OCI-M2 (cell line): ENCODE data around the gene ABR.

Source experiments
- DNase-seq: peaks from one replicate; lab custom pipeline; 2025; ENCODE audit not compliant: unreplicated experiment; lab: John Stamatoyannopoulos, UW

The ABR gene

DNA sequence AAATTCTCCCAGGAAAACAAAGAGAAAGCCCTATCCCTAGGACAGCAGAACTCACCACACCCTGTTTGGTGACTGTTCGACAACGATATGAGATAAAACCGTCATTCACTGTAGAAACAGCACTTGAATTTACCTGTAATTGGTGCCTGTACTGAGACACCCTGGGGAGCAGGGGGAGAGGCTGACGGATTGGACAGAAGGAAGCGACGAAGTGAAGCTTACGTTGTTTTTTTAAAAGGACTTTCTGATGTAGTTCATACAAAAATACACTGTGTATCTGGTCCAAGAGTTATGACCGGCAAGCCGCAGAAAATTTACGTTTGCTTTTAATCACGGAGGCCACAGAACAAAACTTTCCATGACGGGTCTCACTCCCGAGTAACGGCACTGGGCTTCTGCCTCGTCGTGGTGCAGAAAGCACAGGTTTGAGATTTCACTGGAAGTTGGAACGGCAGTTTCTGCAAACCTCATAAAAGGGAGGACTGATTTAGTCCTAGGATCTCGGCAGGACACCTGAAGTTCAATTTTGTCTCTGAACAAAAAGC, 209.9 kb downstream of the ABR start:
- no peak for DNase-seq

DNA sequence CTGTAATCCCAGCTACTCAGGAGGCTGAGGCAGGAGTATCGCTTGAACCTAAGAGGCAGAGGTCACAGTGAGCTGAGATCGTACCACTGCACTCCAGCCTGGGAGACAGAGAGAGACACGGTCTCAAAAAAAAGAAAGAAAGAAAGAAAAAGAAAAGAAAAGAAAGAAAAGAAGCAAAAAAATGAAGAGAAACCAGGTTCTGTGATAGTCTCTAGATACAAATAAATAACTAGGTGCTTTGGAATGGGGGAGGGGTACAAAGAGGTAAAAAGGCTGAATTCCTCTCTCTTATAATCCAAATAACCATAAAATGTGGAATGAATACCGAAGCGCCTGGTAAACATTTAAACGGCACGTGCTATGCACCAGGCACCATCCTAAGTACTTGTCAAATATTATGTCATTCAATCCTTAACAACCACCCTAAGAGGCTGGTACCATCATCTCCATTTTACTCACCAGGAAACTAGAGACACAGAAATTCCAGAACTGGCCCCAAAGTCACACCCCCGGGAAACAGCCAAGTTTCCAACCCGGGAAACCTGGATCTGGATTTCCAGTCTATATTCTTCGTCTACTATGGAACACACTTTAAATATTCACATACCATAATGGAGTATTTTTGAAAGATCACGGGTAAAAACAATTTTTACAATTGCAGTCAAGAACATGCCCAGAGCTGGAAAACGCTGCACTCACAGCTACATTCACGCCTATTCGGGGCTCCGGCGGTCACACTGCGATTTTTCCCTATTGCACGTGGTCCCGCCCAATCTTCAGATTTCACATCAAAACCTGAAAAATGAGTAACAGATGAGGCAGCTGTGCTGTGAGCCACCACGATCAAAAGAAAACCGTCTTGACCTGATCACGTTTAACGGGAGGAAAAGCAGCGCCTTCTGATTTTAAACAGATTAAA, 210.7 kb downstream of the ABR start:
- DNase-seq, result no peak

DNA sequence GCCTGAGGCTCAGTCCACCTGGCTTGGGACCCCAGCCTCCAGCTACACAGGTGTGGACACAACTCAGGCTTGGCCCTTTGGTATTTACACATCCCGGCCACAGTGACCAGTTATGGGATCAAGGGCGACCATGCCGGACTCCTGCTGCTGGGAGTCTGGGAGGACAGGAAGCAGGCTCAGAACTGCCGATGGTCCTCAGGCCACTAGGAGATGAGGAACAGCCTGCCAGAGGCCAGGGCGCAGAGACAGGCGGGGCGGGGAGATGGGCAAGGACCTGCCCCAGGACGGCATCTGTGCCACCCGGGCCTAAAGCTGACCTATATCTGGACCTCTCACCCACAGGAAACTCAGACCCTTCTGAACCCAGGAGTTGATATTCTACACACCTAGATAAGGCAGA, 212.7 kb downstream of the ABR start:
- DNase-seq, result no peak

DNA sequence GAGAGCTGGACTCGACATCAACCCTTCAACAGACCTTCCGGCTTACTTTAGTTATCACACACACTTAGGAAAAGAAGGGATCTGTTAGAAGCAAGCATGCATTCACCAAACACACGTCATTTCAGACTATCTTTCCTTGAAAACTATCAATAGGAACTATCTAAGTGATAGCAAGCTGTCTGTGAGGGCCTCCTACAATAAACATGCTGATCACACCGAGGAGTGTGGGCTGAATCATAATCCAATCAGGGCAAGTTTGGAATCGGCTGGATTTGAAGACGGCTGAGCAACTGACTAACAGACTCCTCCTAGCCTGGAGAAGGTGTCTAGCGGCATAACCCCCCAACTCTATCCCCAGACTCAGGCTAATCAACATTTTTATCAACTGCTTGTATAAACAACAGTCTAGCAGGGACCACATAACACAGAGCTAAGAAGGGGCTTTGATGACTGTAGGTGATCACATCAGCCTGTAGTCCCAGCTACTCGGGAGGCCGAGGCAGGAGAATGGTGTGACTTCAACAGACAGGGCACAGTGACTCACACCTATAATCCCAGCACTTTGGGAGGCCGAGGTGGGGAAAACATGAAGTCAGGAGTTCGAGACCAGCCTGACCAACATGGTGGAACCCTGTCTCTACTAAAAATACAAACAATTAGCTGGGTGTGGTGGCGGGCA, 214.3 kb downstream of the ABR start:
- DNase-seq, result no peak

DNA sequence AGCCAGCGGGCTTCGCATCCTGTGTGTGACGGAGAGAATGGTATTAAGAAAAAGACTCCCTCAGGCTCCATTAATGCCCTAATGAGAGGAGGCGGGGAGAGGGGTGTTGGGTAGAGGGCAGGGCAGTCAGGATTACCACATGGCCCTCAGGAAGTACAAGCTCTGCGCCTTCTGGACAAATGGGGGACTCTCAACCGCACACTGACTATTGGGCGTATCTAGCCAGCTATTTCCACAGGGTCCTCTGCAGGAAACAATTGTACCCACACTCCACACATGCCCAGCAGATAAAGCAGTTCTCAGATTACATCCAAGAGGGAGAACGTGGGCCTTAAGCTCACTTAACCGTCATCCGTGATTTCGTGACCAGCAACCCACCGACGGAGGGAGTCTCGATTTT, 214.9 kb downstream of the ABR start:
- DNase-seq, result no peak

DNA sequence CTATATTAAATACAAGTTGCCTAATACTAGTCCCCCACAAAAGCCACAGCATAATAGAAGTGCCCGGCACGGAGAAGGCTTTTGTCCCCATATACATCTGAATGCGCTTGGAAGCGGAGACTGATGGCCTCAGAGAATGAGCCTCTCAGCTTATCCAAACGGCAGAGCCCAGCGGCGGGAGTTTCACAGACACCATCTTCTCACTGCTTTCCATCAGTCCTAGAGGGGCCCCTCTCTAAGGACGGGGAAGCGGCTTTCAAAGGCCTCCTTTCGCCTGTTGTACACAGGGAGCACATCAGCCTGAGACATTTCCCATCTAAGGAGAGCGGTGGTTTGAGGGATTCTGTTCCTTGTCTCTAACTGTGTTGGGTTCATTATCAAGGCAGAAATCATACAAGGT, 217.1 kb downstream of the ABR start:
- no peak for DNase-seq

DNA sequence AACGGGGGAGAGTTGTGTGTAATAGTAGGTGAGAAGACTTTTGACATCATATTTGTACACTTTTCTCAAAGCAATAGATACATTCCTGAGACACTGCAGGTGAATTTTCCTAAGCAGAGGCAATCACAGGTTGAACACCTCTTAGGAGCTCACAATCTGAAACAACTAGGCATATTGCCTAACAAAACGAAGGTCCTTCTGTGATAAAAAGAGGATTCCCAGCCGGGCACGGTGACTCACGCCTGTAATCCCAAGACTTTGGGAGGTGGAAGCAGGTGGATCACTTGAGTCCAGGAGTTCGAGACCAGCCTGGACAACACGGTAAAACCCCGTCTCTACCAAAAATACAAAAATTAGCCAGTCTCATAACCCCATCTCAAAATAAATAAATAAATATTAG, 217.6 kb downstream of the ABR start:
- no peak for DNase-seq

DNA sequence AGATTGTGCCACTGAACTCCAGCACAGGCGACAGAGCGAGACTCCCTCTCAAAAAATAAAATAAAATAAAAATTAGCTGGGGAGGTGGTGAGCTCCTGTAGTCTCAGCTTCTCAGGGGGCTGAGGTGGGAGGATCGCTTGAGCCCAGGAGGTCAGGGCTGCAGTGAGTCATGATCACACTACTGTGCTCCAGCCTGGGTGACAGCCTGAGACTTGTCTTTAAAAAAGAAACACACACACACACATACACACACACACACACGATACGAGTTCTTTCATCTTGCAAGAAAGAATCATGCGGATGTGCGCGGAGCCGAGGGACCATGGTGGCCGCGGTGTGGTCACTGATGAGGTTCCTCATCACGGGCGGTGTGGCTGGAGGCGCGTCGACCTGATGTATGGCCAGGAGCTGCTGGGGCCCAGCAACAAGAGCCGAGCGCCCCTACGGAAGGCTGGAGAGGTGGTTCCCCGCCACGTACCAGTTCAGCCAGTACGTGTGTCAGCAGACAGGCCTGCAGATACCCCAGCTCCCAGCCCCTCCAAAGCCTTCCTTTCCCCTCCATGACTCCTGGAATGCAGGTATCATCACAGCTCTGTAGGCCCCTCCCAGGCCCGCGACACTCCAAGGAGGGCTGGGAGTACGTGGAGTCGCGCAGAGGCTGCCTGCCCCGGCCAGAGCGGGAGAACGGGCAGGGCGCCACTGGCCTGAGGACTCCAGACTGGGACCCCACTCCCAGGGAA, 220.9 kb downstream of the ABR start:
- no peak for DNase-seq

DNA sequence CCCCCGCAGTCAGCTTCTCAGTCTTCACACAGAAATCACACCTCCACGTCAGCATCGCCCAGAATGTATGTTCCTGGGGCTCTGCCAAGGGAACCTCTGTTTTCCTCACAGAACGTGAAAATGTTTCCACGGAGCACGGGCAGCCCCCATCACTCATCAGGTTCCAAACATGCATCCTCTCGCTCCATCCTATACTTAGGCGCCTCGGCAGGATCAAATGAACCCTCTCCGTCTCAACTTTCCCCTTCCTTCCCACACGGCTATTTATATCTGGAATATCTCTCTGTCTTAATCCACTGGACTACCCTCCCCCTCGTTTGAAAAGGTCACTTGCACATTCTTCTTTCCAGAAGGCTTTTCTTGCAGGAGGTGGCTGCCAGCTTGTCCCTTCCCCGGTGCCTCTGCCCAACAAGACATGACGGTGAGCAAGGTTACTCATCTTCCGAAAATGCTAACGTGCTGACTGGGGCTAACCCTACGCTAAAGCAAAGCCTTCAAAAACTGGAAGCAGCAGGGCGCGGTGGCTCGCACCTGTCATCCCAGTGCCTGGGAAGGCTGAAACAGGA, 221.8 kb downstream of the ABR start:
- DNase-seq, result no peak

DNA sequence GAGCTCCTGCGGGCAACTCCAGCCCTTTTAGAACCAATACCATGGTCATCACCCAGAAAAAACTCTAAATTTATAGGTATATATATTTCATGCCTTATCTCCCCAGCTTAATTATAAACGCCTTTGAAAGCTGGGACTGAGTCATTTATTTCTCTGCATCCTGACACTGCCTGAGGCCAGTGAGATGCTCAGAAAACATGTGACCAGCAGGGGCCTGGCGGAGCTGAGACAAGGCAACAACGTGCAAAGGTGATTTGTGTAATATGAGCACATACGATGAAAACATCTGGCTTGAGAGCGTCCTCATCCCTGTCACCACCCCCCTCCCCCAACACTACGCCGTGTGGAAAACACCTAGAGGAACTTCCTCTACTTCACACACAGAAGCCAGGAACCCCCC, 222.9 kb downstream of the ABR start:
- no peak for DNase-seq

DNA sequence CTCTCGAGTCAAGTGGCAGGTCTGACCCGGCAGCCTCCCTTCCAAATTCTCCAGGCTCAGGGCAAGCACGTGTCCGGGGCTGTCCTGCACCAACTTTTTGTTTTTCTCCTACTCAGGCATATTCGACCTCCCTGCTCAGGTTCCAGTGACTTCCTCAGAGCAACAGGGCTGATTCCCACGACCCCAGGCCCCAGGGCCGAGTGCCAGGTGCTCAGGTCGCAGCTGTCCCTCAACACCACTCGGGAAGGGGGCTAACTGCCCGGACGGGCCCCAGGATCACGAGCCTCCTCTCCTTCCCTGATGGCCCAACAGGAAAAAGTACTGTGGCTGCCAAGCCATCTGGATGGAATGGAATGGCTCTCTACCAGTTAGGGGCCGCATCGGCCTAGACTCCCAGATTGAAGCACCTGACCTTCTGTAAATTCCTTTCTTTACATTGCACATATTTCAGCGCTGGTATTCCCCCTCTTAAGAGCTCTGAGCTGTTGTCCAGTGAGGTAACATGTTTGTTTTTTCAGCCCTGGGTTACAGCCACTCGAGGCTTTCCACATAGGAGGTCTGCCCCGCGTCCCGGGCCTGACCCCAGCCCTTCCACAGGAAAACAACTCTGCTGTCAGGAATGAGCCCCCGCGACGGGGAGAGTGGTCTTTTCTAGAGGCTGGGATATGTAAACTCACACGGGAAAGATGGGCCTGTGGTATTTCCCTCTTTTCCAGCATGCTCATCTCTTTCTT, 225.2 kb downstream of the ABR start:
- DNase-seq, result no peak

DNA sequence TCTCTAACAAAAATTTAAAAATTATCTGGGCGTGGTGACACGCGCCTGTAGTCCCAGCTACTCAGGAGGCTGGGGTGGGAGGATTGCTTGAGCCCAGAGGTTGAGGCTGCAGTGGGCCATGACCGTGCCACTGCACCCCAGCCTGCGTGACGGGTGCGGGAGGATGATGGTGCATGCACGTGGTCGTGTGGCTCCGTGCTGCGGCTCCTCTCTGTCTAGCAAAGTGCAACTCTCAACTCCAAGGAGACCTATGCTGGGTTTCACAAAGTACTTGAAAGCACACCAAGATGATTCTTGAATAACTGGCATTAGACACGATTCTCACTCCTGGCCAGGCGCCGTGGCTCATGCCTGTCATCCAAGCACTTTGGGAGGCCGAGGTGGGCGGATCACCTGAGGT, 226.0 kb downstream of the ABR start:
- DNase-seq, result no peak
